WERI-Rb-1 (cell line): ENCODE data around the gene PUM2.
A peak's percentile ranks its signal among the peaks of the same experiment; 100 is the strongest.

Source experiments
- DNase-seq: peaks from one replicate; pipeline ENCODE4 v3.0.0-alpha.2; 2020
- H3K27ac ChIP-seq: fragments of 250-450 bp; sonication (Bioruptor Pico); 2 replicates; pipeline ENCODE4 v1.5.1; 2020; ENCODE audit warnings: mild to moderate bottlenecking, moderate library complexity
- H3K27me3 ChIP-seq: fragments of 250-450 bp; sonication (Bioruptor Pico); 2 replicates; pipeline ENCODE4 v1.5.1; 2021; ENCODE audit warnings: mild to moderate bottlenecking, low read depth, moderate library complexity; ENCODE audit not compliant: insufficient read depth, severe bottlenecking
- H3K36me3 ChIP-seq: fragments of 250-450 bp; sonication (Bioruptor Pico); 2 replicates; pipeline ENCODE4 v1.5.1; 2020; ENCODE audit warnings: mild to moderate bottlenecking, moderate library complexity
- H3K4me3 ChIP-seq: 2 replicates; pipeline ENCODE4 v1.5.1; 2011; ENCODE audit warnings: low read depth, mild to moderate bottlenecking, control low read depth, low read length
- H3K9me3 ChIP-seq: fragments of 250-450 bp; sonication (Bioruptor Pico); 2 replicates; pipeline ENCODE4 v1.5.1; 2021; ENCODE audit warnings: mild to moderate bottlenecking, moderate library complexity; ENCODE audit not compliant: severe bottlenecking
- CTCF ChIP-seq: IDR thresholded peaks from 2 replicates; pipeline ENCODE4 v1.5.1; 2011; ENCODE audit warnings: low read depth, mild to moderate bottlenecking, control low read depth, inconsistent platforms, low read length

PUM2 gene

GRCh38 chr2:20302019-20302418 lies 48.6 kb downstream of the PUM2 start:
- Histone ChIP-seq H3K27ac (no peak overlapping the region), H3K36me3 (peaks cover 94% of the 10 kb centered on the region), H3K4me3 (no peak overlapping the region), H3K27me3 (no peaks in the 10 kb centered on the region), H3K9me3 (no peaks in the 10 kb centered on the region)
- DNase-seq = no peak
- TF ChIP-seq CTCF = no peak

GRCh38 chr2:20300656-20301055 lies 50.0 kb downstream of the PUM2 start:
- H3K4me3 ChIP-seq = no peak overlapping the region
- no peak for DNase-seq
- H3K36me3 ChIP-seq = peaks cover 91% of the 10 kb centered on the region
- no peak for TF ChIP-seq CTCF
- H3K9me3 ChIP-seq = no peaks in the 10 kb centered on the region
- H3K27me3 ChIP-seq = no peaks in the 10 kb centered on the region
- no peak overlapping the region for H3K27ac ChIP-seq

- Histone ChIP-seq H3K9me3 (no peaks in the 10 kb centered on the region), H3K36me3 (peaks cover 92% of the 10 kb centered on the region), H3K27ac (no peak overlapping the region), H3K4me3 (no peak overlapping the region), H3K27me3 (no peaks in the 10 kb centered on the region)
- DNase-seq = no peak
- no peak for TF ChIP-seq CTCF
Measured at GRCh38 chr2:20299113-20299512, 51.5 kb downstream of the PUM2 start.

GRCh38 chr2:20294231-20294630 lies 56.4 kb downstream of the PUM2 start:
- peaks cover 89% of the 10 kb centered on the region for H3K36me3 ChIP-seq
- no peak for DNase-seq
- H3K27ac ChIP-seq = no peak overlapping the region
- TF ChIP-seq CTCF = no peak
- H3K9me3 ChIP-seq = no peaks in the 10 kb centered on the region
- H3K27me3 ChIP-seq = no peaks in the 10 kb centered on the region
- H3K4me3 ChIP-seq = no peak overlapping the region

GRCh38 chr2:20292984-20293383 lies 57.7 kb downstream of the PUM2 start:
- H3K36me3 ChIP-seq = peaks cover 89% of the 10 kb centered on the region
- no peak for DNase-seq
- no peak for TF ChIP-seq CTCF
- H3K27me3 ChIP-seq = no peaks in the 10 kb centered on the region
- no peaks in the 10 kb centered on the region for H3K9me3 ChIP-seq
- H3K27ac ChIP-seq = no peak overlapping the region
- no peak overlapping the region for H3K4me3 ChIP-seq

GRCh38 chr2:20291846-20292408 lies 58.7 kb downstream of the PUM2 start:
- Histone ChIP-seq H3K27ac (no peak overlapping the region), H3K27me3 (no peaks in the 10 kb centered on the region), H3K36me3 (peaks cover 89% of the 10 kb centered on the region), H3K4me3 (no peak overlapping the region), H3K9me3 (no peaks in the 10 kb centered on the region)
- no peak for TF ChIP-seq CTCF
- peak; percentile 13 for DNase-seq
